Amniotic stem cell (primary cell): ENCODE results near the gene ADORA3.
"Not testable (repeated sequence)": the region's sequence is repeated elsewhere in the genome, so short reads cannot be mapped to it uniquely, and the experiment has no call there.

ENCODE experiments used
- DNase-seq: peaks from one replicate; lab custom pipeline; 2025; lab: John Stamatoyannopoulos, UW

The ADORA3 gene

DNA sequence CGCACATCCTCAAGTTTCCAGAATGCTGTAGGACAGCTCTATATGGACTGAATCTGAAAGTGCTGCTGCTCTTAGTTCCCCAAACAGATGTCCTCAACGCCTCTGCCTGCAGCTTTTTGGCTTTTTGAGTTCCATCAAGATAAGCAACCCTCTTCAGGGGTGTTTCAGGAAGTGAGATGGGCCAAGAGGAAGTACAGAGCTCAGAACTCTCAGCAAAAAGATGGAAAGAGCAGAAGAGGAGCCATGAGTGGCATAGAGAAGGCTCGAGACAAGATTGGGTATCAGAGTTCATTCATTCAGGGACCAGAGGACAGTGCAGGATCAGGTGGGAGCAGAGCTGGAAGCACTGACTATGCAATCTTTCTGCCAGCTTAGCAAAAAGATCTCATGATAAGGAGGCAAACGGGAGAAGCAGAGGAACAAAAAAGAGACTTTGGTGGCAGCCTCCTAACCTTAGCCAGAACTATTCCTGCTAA, at the start of gene ADORA3, which contains the start of gene TMIGD3:
ADORA3 (minus strand) TSS at position 49 of the 476 bp plus-strand sequence. CDS start 279 bp downstream, outside the sequence.
TMIGD3 (minus strand) TSS at position 49 of the 476 bp plus-strand sequence. CDS start 279 bp downstream, outside the sequence.
- DNase-seq = no peak

- DNase-seq = peak; percentile 61
Measured at GRCh38 chr1:111553196-111553595, 49.8 kb upstream of the ADORA3 start.

DNA sequence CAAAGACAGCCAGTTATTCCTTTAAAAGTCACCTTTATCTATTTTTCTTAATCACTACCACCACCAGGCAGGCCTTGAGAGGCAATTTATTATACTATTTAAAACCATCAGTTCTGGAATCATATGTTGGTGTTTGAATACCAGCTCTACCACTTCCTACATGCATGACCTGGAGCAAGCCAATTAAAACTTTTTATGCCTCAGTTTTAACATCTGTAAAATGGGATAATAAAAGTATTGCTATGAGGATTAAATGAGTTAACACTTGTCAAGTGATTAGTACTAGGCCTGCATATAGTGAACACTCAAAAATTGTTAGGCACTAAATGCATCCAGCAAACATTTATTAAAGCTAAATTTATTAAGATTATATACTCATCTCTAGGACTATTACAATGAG, 49.2 kb upstream of the ADORA3 start:
- no peak for DNase-seq

DNA sequence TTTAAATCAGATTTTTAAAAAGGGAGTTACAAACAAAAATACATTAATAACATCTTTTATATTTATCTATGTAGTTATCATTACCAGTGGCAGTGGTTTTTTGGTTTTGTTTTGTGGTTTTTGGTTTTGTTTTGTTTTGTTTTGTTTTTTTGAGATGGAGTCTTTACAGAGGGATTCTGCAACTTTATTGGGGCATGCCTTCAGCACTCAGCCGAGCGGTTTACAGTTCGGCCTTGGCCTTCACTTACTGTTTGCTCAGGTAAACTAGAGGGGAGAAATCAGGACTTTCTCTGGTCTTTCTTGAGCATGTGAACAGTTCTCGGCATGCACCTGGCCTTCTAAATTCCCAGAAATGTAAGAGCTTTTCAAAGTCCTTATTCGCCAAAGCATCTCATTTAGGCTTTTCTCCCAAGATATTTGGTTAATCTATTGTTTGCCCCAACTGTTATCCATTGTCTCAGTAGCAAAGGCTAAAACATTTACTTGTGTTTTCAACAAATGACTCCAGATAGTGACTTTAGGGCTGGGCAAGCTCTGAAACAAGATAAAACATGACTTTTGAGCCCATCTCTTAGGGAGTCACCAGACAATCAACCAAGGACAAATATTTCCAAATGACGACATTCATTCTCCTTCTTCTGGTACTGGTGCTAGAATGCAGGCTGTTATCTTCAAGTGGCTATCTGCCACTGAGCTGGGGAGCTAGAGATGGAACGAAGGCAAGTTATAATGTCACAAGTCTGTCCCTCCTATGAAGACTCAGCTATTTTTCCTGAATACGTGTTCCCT, 48.4 kb upstream of the ADORA3 start:
- DNase-seq = no peak

GRCh38 chr1:111547786-111548185, 44.4 kb upstream of the ADORA3 start:
- DNase-seq = not testable (repeated sequence)

DNA sequence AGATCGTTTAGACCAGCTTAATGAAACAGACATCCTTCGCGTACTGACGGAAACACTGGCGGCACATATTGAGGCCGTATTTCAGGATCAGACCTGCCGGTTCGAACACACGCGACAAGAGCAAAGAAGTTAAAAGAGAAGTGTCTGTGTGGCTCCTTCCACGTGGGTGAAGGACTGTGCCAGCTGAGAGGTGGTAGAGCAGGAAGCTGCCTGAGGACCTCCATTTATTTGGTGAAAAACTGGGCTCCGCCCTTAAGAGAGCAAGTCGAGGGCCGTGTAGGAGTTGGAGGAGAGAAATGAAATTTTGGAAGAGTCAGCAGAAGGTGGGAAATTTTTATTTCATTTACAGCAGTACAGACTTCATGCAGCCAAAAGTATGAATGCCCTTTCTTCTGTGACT, 38.8 kb upstream of the ADORA3 start:
- DNase-seq = no peak

DNA sequence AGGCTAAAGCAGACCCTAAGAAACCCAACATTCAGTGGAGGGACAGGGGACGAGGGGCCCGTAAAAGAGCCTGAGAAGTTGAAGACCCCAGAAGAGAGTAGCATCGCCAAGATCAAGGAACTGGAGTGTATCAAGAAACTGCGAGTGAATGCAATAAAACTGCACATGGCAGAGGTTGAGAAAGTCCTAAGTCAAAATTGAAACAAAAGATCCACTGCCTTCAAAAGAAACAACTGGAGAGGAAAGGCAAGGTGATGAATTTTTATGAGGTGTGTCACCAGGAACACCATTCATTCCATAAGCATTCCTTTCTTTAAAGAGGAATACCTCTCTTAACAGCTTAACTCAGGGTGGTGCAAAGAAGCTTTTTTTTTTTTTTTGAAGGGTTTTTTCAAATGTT, 38.3 kb upstream of the ADORA3 start:
- no peak for DNase-seq

GRCh38 chr1:111540928-111541327, 37.5 kb upstream of the ADORA3 start:
- DNase-seq = no peak

GRCh38 chr1:111538343-111539025, 35.1 kb upstream of the ADORA3 start:
- DNase-seq = no peak

DNA sequence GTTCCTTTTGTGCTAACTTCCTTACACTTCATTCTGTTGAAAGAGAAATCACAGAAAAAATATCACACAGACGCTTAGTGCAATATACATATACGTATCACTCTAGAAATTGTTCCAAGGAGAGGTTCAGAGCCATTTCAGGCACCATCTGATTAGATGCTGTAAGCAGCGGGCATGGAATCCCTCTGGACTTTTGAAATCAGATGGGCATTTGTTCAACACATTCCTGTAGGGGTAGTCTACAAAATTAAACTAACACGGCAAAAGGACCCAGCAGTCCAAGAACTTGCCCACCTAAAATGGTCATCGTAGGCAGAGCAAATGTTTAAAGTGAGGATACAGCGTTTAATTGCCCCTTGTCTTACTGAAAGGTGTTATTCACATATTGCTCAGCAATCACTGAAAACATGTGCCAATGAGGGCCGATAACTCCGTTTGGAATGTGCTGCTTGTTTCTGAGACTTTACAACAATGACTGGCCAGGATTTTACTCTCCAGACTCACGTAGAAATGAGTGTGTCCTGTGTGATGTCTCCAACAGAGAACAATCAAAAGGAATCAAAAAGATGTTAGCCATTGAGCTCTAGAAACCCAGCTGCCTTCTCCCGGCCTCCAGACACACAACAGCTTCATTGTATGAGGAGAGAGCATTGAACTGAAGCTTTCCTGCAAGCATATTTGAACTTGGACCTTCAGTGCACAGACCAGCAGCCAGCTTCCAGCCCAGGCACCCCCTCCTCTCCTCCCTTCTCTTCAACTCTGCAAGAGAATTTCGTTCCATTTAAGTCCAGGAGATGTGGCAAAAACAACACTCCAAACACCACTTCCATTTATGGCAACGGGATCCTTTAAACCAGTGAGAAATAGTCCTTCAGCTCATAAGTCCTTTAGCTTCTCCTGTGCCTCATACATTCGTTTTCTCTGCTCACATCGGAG, 32.1 kb upstream of the ADORA3 start:
- DNase-seq = no peak

GRCh38 chr1:111520053-111520452, 16.6 kb upstream of the ADORA3 start:
- DNase-seq = no peak

DNA sequence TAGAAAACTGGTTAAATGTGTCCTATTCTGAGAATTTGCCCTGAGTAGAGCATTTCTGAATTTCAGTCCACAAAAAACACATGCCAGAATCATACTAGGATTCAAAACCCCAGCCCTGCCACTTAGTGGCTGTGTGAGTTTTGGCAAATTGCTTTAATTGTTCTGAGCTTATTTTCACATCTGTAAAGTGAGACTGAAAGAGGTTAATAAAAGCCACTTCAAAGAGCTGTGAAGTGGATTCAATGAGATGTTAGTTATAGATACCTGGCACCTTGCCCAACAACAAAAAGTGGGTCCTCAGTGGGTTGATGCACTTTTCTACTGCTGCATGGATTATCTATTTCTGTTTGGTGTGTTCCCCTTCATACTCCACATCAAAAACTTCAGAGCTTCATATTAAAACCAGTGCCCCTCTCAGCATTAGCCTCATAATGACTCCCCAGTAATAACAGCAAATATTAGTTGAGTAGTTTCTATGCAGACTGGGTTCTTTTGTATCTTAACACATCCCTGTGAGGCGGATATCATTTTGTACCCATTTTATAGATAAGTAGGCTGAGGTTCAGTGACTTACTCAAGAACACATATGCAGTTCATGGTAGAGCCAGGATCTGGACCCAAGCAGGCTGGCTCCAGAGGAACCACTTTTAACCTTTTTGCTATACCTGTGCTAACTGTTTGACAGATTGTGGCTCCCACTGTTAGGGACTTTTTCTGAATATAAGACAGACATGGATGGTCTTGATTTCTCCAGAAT, 14.2 kb upstream of the ADORA3 start:
- no peak for DNase-seq

- no peak for DNase-seq
Measured at GRCh38 chr1:111516005-111516535, 12.6 kb upstream of the ADORA3 start.

- DNase-seq = peak; percentile 8
Measured at GRCh38 chr1:111515291-111516004, 12.0 kb upstream of the ADORA3 start.

- DNase-seq = no peak
Measured at GRCh38 chr1:111513410-111514020, 10.1 kb upstream of the ADORA3 start.

DNA sequence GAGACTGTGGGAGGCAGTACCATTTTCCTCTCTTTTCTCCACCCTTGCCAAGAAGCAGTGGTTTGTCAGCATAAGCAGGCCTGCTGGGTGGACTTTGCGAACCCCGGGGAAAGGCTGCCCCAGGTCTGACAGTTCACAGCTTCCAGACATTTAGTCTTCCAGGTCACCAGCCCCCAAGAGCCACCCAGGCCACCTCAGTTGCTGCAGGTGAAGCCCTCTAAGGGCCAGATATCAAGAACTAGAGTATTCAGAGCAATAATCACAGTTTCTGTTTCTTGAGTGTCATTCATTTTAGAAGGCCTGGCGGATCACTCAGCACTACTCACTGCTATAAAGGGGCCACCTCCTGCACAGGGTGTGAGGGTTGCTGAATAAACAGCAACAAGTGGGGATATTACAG, 9.5 kb upstream of the ADORA3 start:
- DNase-seq = no peak

- no peak for DNase-seq
Measured at GRCh38 chr1:111512132-111512889, 8.9 kb upstream of the ADORA3 start.

- no peak for DNase-seq
Measured at GRCh38 chr1:111511370-111511769, 7.9 kb upstream of the ADORA3 start.

GRCh38 chr1:111509997-111510375, 6.6 kb upstream of the ADORA3 start:
- DNase-seq = no peak
